GM19452 (cell line): ENCODE measurements around the gene TET3.

Experiments
- ATAC-seq: cut with Tn5 transposase; IDR thresholded peaks from one replicate; pipeline ENCODE4 v1.9.1; 2021; ENCODE audit not compliant: unreplicated experiment

Gene TET3

GRCh38 chr2:73986085-73986681 lies 1.5 kb downstream of the TET3 start:
- ATAC-seq: no peak

- no peak for ATAC-seq
Observed at GRCh38 chr2:73987109-73987947, 2.6 kb downstream of the TET3 start.

- no peak for ATAC-seq
Observed at GRCh38 chr2:73987948-73988700, 3.4 kb downstream of the TET3 start.

- no peak for ATAC-seq
Observed at GRCh38 chr2:73989972-73990371, 5.3 kb downstream of the TET3 start.

- ATAC-seq: no peak
Observed at GRCh38 chr2:73990531-73990930, 5.8 kb downstream of the TET3 start.

GRCh38 chr2:73992036-73992435 lies 7.3 kb downstream of the TET3 start:
- no peak for ATAC-seq

- no peak for ATAC-seq
Observed at GRCh38 chr2:73993376-73993775, 8.7 kb downstream of the TET3 start.

GRCh38 chr2:73993778-73994177 lies 9.1 kb downstream of the TET3 start:
- ATAC-seq: no peak

GRCh38 chr2:73994178-73994831 lies 9.6 kb downstream of the TET3 start:
- ATAC-seq: no peak

GRCh38 chr2:73995810-73996209 lies 11.1 kb downstream of the TET3 start:
- ATAC-seq: no peak

- no peak for ATAC-seq
Observed at GRCh38 chr2:73997813-73998212, 13.1 kb downstream of the TET3 start.

GRCh38 chr2:73998451-73998850 lies 13.7 kb downstream of the TET3 start:
- no peak for ATAC-seq

GRCh38 chr2:73998933-73999332 lies 14.2 kb downstream of the TET3 start:
- ATAC-seq: no peak

GRCh38 chr2:73999881-74000597 lies 15.3 kb downstream of the TET3 start:
- ATAC-seq: no peak

GRCh38 chr2:74000666-74001065 lies 16.0 kb downstream of the TET3 start:
- no peak for ATAC-seq

- no peak for ATAC-seq
Observed at GRCh38 chr2:74001121-74001520, 16.4 kb downstream of the TET3 start.

GRCh38 chr2:74001781-74002504 lies 17.2 kb downstream of the TET3 start:
- peak; percentile 57 for ATAC-seq

- ATAC-seq: peak; percentile 97
Observed at GRCh38 chr2:74002505-74003421, 18.1 kb downstream of the TET3 start.
